ENCODE measurements around the gene SANBR. TPM values are rescaled to one million over a fixed set of nuclear protein-coding genes. Genes with fewer than 3 reads are reported as not detected.

Gene SANBR
- total and polyA plus RNA-seq, 2 experiments from 2014 or later = 6.2 to 8.0 TPM

- Histone ChIP-seq H3K36me3 (replicated peaks; ENCODE audit: insufficient read depth, low read depth) (no peaks in the 10 kb centered on the region), H2AFZ (no peak overlapping the region), H3K4me3 (no peak overlapping the region), H3K4me2 (peak overlapping the region; percentile 2), H3K79me2 (no peaks in the 10 kb centered on the region), H4K20me1 (ENCODE audit: insufficient read depth, poor library complexity, severe bottlenecking) (no peaks in the 10 kb centered on the region), H3K27me3 (no peaks in the 10 kb centered on the region), H3K27ac (peak overlapping the region; percentile 34), H3K9me3 (ENCODE audit: low read depth) (no peaks in the 10 kb centered on the region), H3K4me1 (ENCODE audit: insufficient read depth) (no peaks in the 10 kb centered on the region), H3K9me2 (replicated peaks; ENCODE audit: insufficient read depth) (no peaks in the 10 kb centered on the region)
- 45% methylated on average over 2 of the region's 2 CpGs for WGBS (ENCODE audit: low lambda C conversion rate, missing lambda C conversion rate)
- no peak for DNase-seq (ENCODE audit: low spot score)
- TF ChIP-seq EZH2phosphoT487 (IDR thresholded peaks at IDR 0.05; ENCODE audit: low read depth, severe bottlenecking, unreplicated experiment) (no peak), EZH2 (IDR thresholded peaks at IDR 0.05; ENCODE audit: borderline replicate concordance) (no peak), CTCF (IDR thresholded peaks at IDR 0.05; ENCODE audit: poor library complexity) (no peak)
Observed at GRCh38 chr2:61055557-61055956, 10.1 kb upstream of the SANBR start.

GRCh38 chr2:61057562-61057961 lies 8.1 kb upstream of the SANBR start:
- Histone ChIP-seq H3K4me3 (no peak overlapping the region), H3K27ac (no peak overlapping the region), H3K79me2 (no peaks in the 10 kb centered on the region), H3K27me3 (no peaks in the 10 kb centered on the region), H3K9me3 (ENCODE audit: low read depth) (no peaks in the 10 kb centered on the region), H3K9me2 (replicated peaks; ENCODE audit: insufficient read depth) (no peaks in the 10 kb centered on the region), H3K4me1 (ENCODE audit: insufficient read depth) (no peaks in the 10 kb centered on the region), H3K4me2 (no peak overlapping the region), H3K36me3 (replicated peaks; ENCODE audit: insufficient read depth, low read depth) (no peaks in the 10 kb centered on the region), H4K20me1 (ENCODE audit: insufficient read depth, poor library complexity, severe bottlenecking) (no peaks in the 10 kb centered on the region), H2AFZ (no peak overlapping the region)
- TF ChIP-seq EZH2 (IDR thresholded peaks at IDR 0.05; ENCODE audit: borderline replicate concordance) (no peak), CTCF (IDR thresholded peaks at IDR 0.05; ENCODE audit: poor library complexity) (no peak), EZH2phosphoT487 (IDR thresholded peaks at IDR 0.05; ENCODE audit: low read depth, severe bottlenecking, unreplicated experiment) (no peak)
- no peak for DNase-seq (ENCODE audit: low spot score)

- Histone ChIP-seq H3K4me3 (no peak overlapping the region), H3K27ac (no peak overlapping the region), H4K20me1 (ENCODE audit: insufficient read depth, poor library complexity, severe bottlenecking) (no peaks in the 10 kb centered on the region), H3K9me2 (replicated peaks; ENCODE audit: insufficient read depth) (no peaks in the 10 kb centered on the region), H3K27me3 (no peaks in the 10 kb centered on the region), H2AFZ (no peak overlapping the region), H3K4me1 (ENCODE audit: insufficient read depth) (no peaks in the 10 kb centered on the region), H3K4me2 (no peak overlapping the region), H3K79me2 (no peaks in the 10 kb centered on the region), H3K9me3 (ENCODE audit: low read depth) (no peaks in the 10 kb centered on the region), H3K36me3 (replicated peaks; ENCODE audit: insufficient read depth, low read depth) (no peaks in the 10 kb centered on the region)
- TF ChIP-seq CTCF (IDR thresholded peaks at IDR 0.05; ENCODE audit: poor library complexity) = no peak
- no peak for DNase-seq (ENCODE audit: low spot score)
Observed at GRCh38 chr2:61059382-61059781, 6.3 kb upstream of the SANBR start.

- no peaks in the 10 kb centered on the region for H3K9me2 ChIP-seq (replicated peaks; ENCODE audit: insufficient read depth)
- no peak overlapping the region for H3K4me3 ChIP-seq
- H3K9me3 ChIP-seq (ENCODE audit: low read depth) = no peaks in the 10 kb centered on the region
- no peaks in the 10 kb centered on the region for H3K4me1 ChIP-seq (ENCODE audit: insufficient read depth)
- WGBS (ENCODE audit: low lambda C conversion rate, missing lambda C conversion rate) = 100% methylated on average over 1 of the region's 1 CpG
- TF ChIP-seq EZH2phosphoT487 (IDR thresholded peaks at IDR 0.05; ENCODE audit: low read depth, severe bottlenecking, unreplicated experiment) = no peak
- no peak overlapping the region for H2AFZ ChIP-seq
- H3K4me2 ChIP-seq = no peak overlapping the region
- no peaks in the 10 kb centered on the region for H3K36me3 ChIP-seq (replicated peaks; ENCODE audit: insufficient read depth, low read depth)
- no peak for DNase-seq (ENCODE audit: low spot score)
- no peaks in the 10 kb centered on the region for H3K79me2 ChIP-seq
- no peak overlapping the region for H3K27ac ChIP-seq
- H4K20me1 ChIP-seq (ENCODE audit: insufficient read depth, poor library complexity, severe bottlenecking) = no peaks in the 10 kb centered on the region
- no peaks in the 10 kb centered on the region for H3K27me3 ChIP-seq
Observed at GRCh38 chr2:61074100-61074499, 8.4 kb downstream of the SANBR start.
